ENCODE data around the gene BICC1.

GRCh38 chr10:58731276-58731675, 218.6 kb downstream of the BICC1 start:
- TF ChIP-seq CTCF (IDR thresholded peaks at IDR 0.05) (no peak), POLR2A (IDR thresholded peaks at IDR 0.05) (no peak)

Measured in thyroid gland (tissue), 4 donors.